HL-60 (cell line): ENCODE measurements around the gene DPP6.

Experiments used
- DNase-seq, 2 experiments: peaks; one replicate each; pipeline ENCODE4 v3.0.0-alpha.2; 2010 to 2020; ENCODE audit warnings: low read depth in 1 of 2, low spot score in 1 of 2
- H3K27ac ChIP-seq: fragments of 250-450 bp; sonication (Bioruptor Pico); replicated peaks from 2 replicates; pipeline ENCODE4 v1.5.1; 2020; ENCODE audit warnings: mild to moderate bottlenecking, moderate library complexity
- H3K27me3 ChIP-seq: fragments of 250-450 bp; sonication (Bioruptor Pico); 2 replicates; pipeline ENCODE4 v1.5.1; 2021; ENCODE audit warnings: mild to moderate bottlenecking, moderate library complexity; ENCODE audit not compliant: insufficient read depth, poor library complexity, severe bottlenecking
- H3K4me3 ChIP-seq: replicated peaks from 2 replicates; pipeline ENCODE4 v1.5.1; 2011; ENCODE audit warnings: mild to moderate bottlenecking, control low read depth, low read length; ENCODE audit not compliant: insufficient read depth
- CTCF ChIP-seq: IDR thresholded peaks from one replicate; pipeline ENCODE4 v1.5.1; 2011; ENCODE audit warnings: low read length, control low read depth, inconsistent platforms; ENCODE audit not compliant: insufficient read depth
- GABPA ChIP-seq: IDR thresholded peaks from 2 replicates; pipeline ENCODE4 v1.6.1; 2012; ENCODE audit warnings: low read depth
- POLR2AphosphoS5 ChIP-seq: IDR thresholded peaks from 2 replicates; pipeline ENCODE4 v1.6.1; 2012; ENCODE audit warnings: low read depth
- REST ChIP-seq: IDR thresholded peaks from 2 replicates; pipeline ENCODE4 v1.6.1; 2012; ENCODE audit warnings: low read depth; ENCODE audit not compliant: insufficient replicate concordance
- SPI1 ChIP-seq: IDR thresholded peaks from 2 replicates; pipeline ENCODE4 v1.6.1; 2012; ENCODE audit warnings: low read depth, mild to moderate bottlenecking, borderline replicate concordance

The DPP6 gene

GRCh38 chr7:154592388-154592787, 540.2 kb downstream of the DPP6 start:
- H3K4me3 ChIP-seq, result no peak overlapping the region
- no peak for DNase-seq
- H3K27me3 ChIP-seq, result no peaks in the 10 kb centered on the region
- no peak overlapping the region for H3K27ac ChIP-seq
- TF ChIP-seq POLR2AphosphoS5, result no peak
- TF ChIP-seq GABPA, result no peak
- no peak for TF ChIP-seq REST
- TF ChIP-seq CTCF, result no peak
- TF ChIP-seq SPI1, result no peak

- Histone ChIP-seq H3K4me3 (no peak overlapping the region), H3K27ac (no peak overlapping the region), H3K27me3 (no peaks in the 10 kb centered on the region)
- TF ChIP-seq CTCF, result no peak
- TF ChIP-seq REST, result no peak
- no peak for TF ChIP-seq GABPA
- no peak for TF ChIP-seq POLR2AphosphoS5
- TF ChIP-seq SPI1, result no peak
- DNase-seq, result no peak
Observed at GRCh38 chr7:154598396-154598795, 546.2 kb downstream of the DPP6 start.

- no peak for DNase-seq
- H3K27ac ChIP-seq, result no peak overlapping the region
- no peaks in the 10 kb centered on the region for H3K27me3 ChIP-seq
- TF ChIP-seq GABPA (no peak), SPI1 (no peak), POLR2AphosphoS5 (no peak), CTCF (no peak), REST (no peak)
- H3K4me3 ChIP-seq, result no peak overlapping the region
Observed at GRCh38 chr7:154598864-154599263, 546.7 kb downstream of the DPP6 start.
